Measurements from ENCODE around the gene SFTPB.

SFTPB gene

GRCh38 chr2:85712849-85713612 is 45.0 kb upstream of the SFTPB start:
- DNase-seq (ENCODE audit: low spot score), result no peak
- H3K27ac ChIP-seq, result no peak overlapping the region
- ChIA-PET POLR2A (ENCODE audit: low non-redundant PET) (no interaction called here), CTCF (interaction anchor here (0.6 to 1.7 kb wide), 5 partner anchors 16 to 259 kb away, joined by 3 to 8 read pairs (median 4); no protein-coding TSS in a partner anchor)
- TF ChIP-seq CTCF (conservative IDR thresholded peaks at IDR 0.05; ENCODE audit: low read depth), result no peak

- ChIA-PET POLR2A (ENCODE audit: low non-redundant PET) (no interaction called here), CTCF (interaction anchor here (0.6 to 1.1 kb wide), 2 partner anchors 33 to 34 kb away, joined by 3 to 4 read pairs; no protein-coding TSS in a partner anchor)
- H3K27ac ChIP-seq, result no peak overlapping the region
These were observed 44.3 kb upstream of the SFTPB start for GRCh38 chr2:85712336-85712735.

GRCh38 chr2:85711578-85712060 is 43.6 kb upstream of the SFTPB start:
- DNase-seq (ENCODE audit: low spot score), result no peak
- ChIA-PET CTCF (interaction anchor here (1.1 kb wide), 1 partner anchor 33 kb away, joined by 4 read pairs; no protein-coding TSS in a partner anchor), POLR2A (ENCODE audit: low non-redundant PET) (no interaction called here)
- H3K27ac ChIP-seq, result no peak overlapping the region
- no peak for TF ChIP-seq CTCF (conservative IDR thresholded peaks at IDR 0.05; ENCODE audit: low read depth)

More at GRCh38 chr2:85712336-85712735, 44.3 kb upstream of the SFTPB start:
- no peak for DNase-seq (ENCODE audit: low spot score)
- TF ChIP-seq CTCF (conservative IDR thresholded peaks at IDR 0.05; ENCODE audit: low read depth), result no peak

GRCh38 chr2:85710687-85711577 is 42.9 kb upstream of the SFTPB start:
- DNase-seq (ENCODE audit: low spot score), result no peak
- ChIA-PET CTCF (interaction anchor here (1.3 kb wide), 1 partner anchor 32 kb away, joined by 4 read pairs; no protein-coding TSS in a partner anchor), POLR2A (ENCODE audit: low non-redundant PET) (no interaction called here)
- H3K27ac ChIP-seq, result no peak overlapping the region
- no peak for TF ChIP-seq CTCF (conservative IDR thresholded peaks at IDR 0.05; ENCODE audit: low read depth)

- no peak for TF ChIP-seq CTCF (conservative IDR thresholded peaks at IDR 0.05; ENCODE audit: low read depth)
- no peak for DNase-seq (ENCODE audit: low spot score)
- H3K27ac ChIP-seq, result no peak overlapping the region
- POLR2A ChIA-PET (ENCODE audit: low non-redundant PET), result no interaction called here
- CTCF ChIA-PET, result interaction anchor here (1.4 kb wide), 1 partner anchor 30 kb away, joined by 6 read pairs; no protein-coding TSS in a partner anchor
These were observed 41.4 kb upstream of the SFTPB start for GRCh38 chr2:85709401-85709811.

- no peak for TF ChIP-seq CTCF (conservative IDR thresholded peaks at IDR 0.05; ENCODE audit: low read depth)
- CTCF ChIA-PET, result interaction anchor here (1.4 kb wide), 1 partner anchor 29 kb away, joined by 6 read pairs; no protein-coding TSS in a partner anchor
- no peak overlapping the region for H3K27ac ChIP-seq
- POLR2A ChIA-PET (ENCODE audit: low non-redundant PET), result no interaction called here
- no peak for DNase-seq (ENCODE audit: low spot score)
These were observed 40.6 kb upstream of the SFTPB start for GRCh38 chr2:85708641-85709040.

All from RWPE1 (cell line).